A673 (cell line): ENCODE data around the gene CMTM3. TPM values are rescaled to one million over a fixed set of nuclear protein-coding genes. Genes with fewer than 3 reads are reported as not detected.

Source experiments
- BruUV-seq: library from RNA; stranded (reverse); fragments of 400-500 nt; replicated peaks from 2 replicates; lab custom pipeline; 2021; lab: Mats Ljungman, UMichigan
- CTCF ChIA-PET: fragments of 300-600 bp; sonication (Branson Sonifier 250); formaldehyde crosslinking; loops from one replicate; lab custom pipeline; 2022; ENCODE audit warnings: antibody characterized with exemption; lab: Charles Lee
- POLR2A ChIA-PET: fragments of 300-600 bp; sonication (Branson Sonifier 250); formaldehyde crosslinking; loops from one replicate; lab custom pipeline; 2022; ENCODE audit warnings: antibody characterized with exemption; ENCODE audit not compliant: low non-redundant PET; lab: Charles Lee
- DNase-seq: peaks from one replicate; pipeline ENCODE4 v3.0.0-alpha.2; 2015; ENCODE audit warnings: low spot score
- H3K27ac ChIP-seq: fragments of 200-600 bp; sonication (generic); 2 replicates; pipeline ENCODE4 v1.5.1; 2016; ENCODE audit warnings: mixed run types, low read depth, mild to moderate bottlenecking, mixed read lengths, antibody characterized with exemption, low read length; ENCODE audit not compliant: poor library complexity, severe bottlenecking
- H3K27me3 ChIP-seq: fragments of 200-600 bp; sonication (generic); replicated peaks from 2 replicates; pipeline ENCODE4 v1.6.1; 2017; ENCODE audit warnings: mixed run types, low read depth, mild to moderate bottlenecking, mixed read lengths, antibody characterized with exemption, low read length; ENCODE audit not compliant: insufficient read depth, poor library complexity
- H3K36me3 ChIP-seq: fragments of 200-600 bp; sonication (generic); 2 replicates; pipeline ENCODE4 v1.6.1; 2016; ENCODE audit warnings: mixed run types, mild to moderate bottlenecking, mixed read lengths, antibody characterized with exemption, low read length; ENCODE audit not compliant: insufficient read depth, poor library complexity, severe bottlenecking
- H3K4me1 ChIP-seq: fragments of 200-600 bp; sonication (generic); 2 replicates; pipeline ENCODE4 v1.6.1; 2017; ENCODE audit warnings: mixed run types, mild to moderate bottlenecking, mixed read lengths, antibody characterized with exemption, low read length; ENCODE audit not compliant: insufficient read depth, poor library complexity, severe bottlenecking
- H3K4me3 ChIP-seq: fragments of 200-600 bp; sonication (generic); 2 replicates; pipeline ENCODE4 v1.5.1; 2016; ENCODE audit warnings: low read depth, mixed run types, mild to moderate bottlenecking, mixed read lengths, low read length; ENCODE audit not compliant: poor library complexity, severe bottlenecking
- H3K9me3 ChIP-seq: fragments of 200-600 bp; sonication (generic); 2 replicates; pipeline ENCODE4 v1.6.1; 2016; ENCODE audit warnings: mixed run types, low read depth, mild to moderate bottlenecking, mixed read lengths, antibody characterized with exemption, low read length; ENCODE audit not compliant: poor library complexity, severe bottlenecking
- CTCF ChIP-seq: fragments of 300-800, 200-600 bp; sonication (generic); conservative IDR thresholded peaks from 2 replicates; pipeline ENCODE4 v1.5.1; 2017; ENCODE audit warnings: low read depth, mild to moderate bottlenecking, antibody characterized with exemption, low read length, moderate library complexity, mixed read lengths
- EZH2 ChIP-seq: fragments of 200-600 bp; sonication (generic); IDR thresholded peaks from 2 replicates; pipeline ENCODE4 v1.6.1; 2017; ENCODE audit warnings: borderline replicate concordance, low read depth, mild to moderate bottlenecking, mixed read lengths, antibody characterized with exemption, low read length; ENCODE audit not compliant: poor library complexity, severe bottlenecking
- intact Hi-C: fragments of 100-400 bp; cut with micrococcal nuclease; formaldehyde crosslinking; loops from one replicate; pipeline ENCODE4 v1.10.0; 2022; ENCODE audit not compliant: unreplicated experiment
- total RNA-seq: library from RNA; stranded (reverse); gene quantifications from 2 replicates; pipeline ENCODE4 v1.2.3, GENCODE V29; 2021

CMTM3 gene
- total RNA-seq, 1 experiment from 2014 or later: 25.5 TPM

GRCh38 chr16:66569131-66569530, 35.4 kb upstream of the CMTM3 start:
- ChIA-PET CTCF (no interaction called here), POLR2A (interaction anchor here (0.7 kb wide), 1 partner anchor 82 kb away, joined by 6 read pairs; no protein-coding TSS in a partner anchor)
- BruUV-seq: no TSS peak

GRCh38 chr16:66569827-66570405, 34.6 kb upstream of the CMTM3 start:
- Histone ChIP-seq H3K36me3 (peaks cover 4% of the 10 kb centered on the region), H3K4me1 (no peaks in the 10 kb centered on the region), H3K27me3 (no peaks in the 10 kb centered on the region), H3K4me3 (no peak overlapping the region), H3K9me3 (no peaks in the 10 kb centered on the region), H3K27ac (no peak overlapping the region)
- intact Hi-C loops: no loop called here
- CTCF ChIA-PET: no interaction called here
- DNase-seq: no peak
- POLR2A ChIA-PET: interaction anchor here (0.6 kb wide), 2 partner anchors 13 to 259 kb away, joined by 3 to 4 read pairs; no protein-coding TSS in a partner anchor
- TF ChIP-seq CTCF: no peak
- no peak for TF ChIP-seq EZH2
- no TSS peak for BruUV-seq

More at GRCh38 chr16:66569131-66569530, 35.4 kb upstream of the CMTM3 start:
- no peak for TF ChIP-seq CTCF
- no peak for TF ChIP-seq EZH2
- Histone ChIP-seq H3K27ac (no peak overlapping the region), H3K27me3 (no peaks in the 10 kb centered on the region), H3K4me1 (no peaks in the 10 kb centered on the region), H3K36me3 (peaks cover 5% of the 10 kb centered on the region), H3K9me3 (no peaks in the 10 kb centered on the region), H3K4me3 (no peak overlapping the region)
- intact Hi-C loops: no loop called here
- no peak for DNase-seq

GRCh38 chr16:66572356-66572755, 32.1 kb upstream of the CMTM3 start:
- Histone ChIP-seq H3K4me1 (no peaks in the 10 kb centered on the region), H3K9me3 (no peaks in the 10 kb centered on the region), H3K27ac (no peak overlapping the region), H3K27me3 (no peaks in the 10 kb centered on the region), H3K4me3 (no peak overlapping the region), H3K36me3 (peaks cover 3% of the 10 kb centered on the region)
- ChIA-PET CTCF (no interaction called here), POLR2A (no interaction called here)
- DNase-seq: no peak
- intact Hi-C loops: no loop called here
- no TSS peak for BruUV-seq
- TF ChIP-seq EZH2 (no peak), CTCF (no peak)
